Choroid plexus epithelial cell (primary cell): Measurements from ENCODE around the gene RCN1.
"Not testable (repeated sequence)": the region's sequence is repeated elsewhere in the genome, so short reads cannot be mapped to it uniquely, and the experiment has no call there.

ENCODE experiments used
- DNase-seq: peaks from one replicate; pipeline ENCODE4 v3.0.0-alpha.2; 2010; ENCODE audit warnings: low read depth
- H3K4me3 ChIP-seq: 2 replicates; pipeline ENCODE4 v1.5.1; 2011; ENCODE audit warnings: low read depth, mild to moderate bottlenecking, control low read depth, low read length, moderate library complexity
- CTCF ChIP-seq: conservative IDR thresholded peaks from 2 replicates; pipeline ENCODE4 v1.5.1; 2011; ENCODE audit warnings: low read depth, mild to moderate bottlenecking, control low read depth, inconsistent platforms, low read length, moderate library complexity

Gene RCN1

GRCh38 chr11:32053151-32053888 lies 37.6 kb upstream of the RCN1 start:
- H3K4me3 ChIP-seq, result no peak overlapping the region
- TF ChIP-seq CTCF, result no peak
- DNase-seq, result no peak

- no peak overlapping the region for H3K4me3 ChIP-seq
- DNase-seq, result no peak
- no peak for TF ChIP-seq CTCF
Measured at GRCh38 chr11:32055861-32056260, 35.0 kb upstream of the RCN1 start.

GRCh38 chr11:32056438-32056837 lies 34.4 kb upstream of the RCN1 start:
- TF ChIP-seq CTCF, result no peak
- no peak overlapping the region for H3K4me3 ChIP-seq
- peak; percentile 36 for DNase-seq

GRCh38 chr11:32059686-32060462 lies 31.0 kb upstream of the RCN1 start:
- no peak for DNase-seq
- TF ChIP-seq CTCF, result no peak
- no peak overlapping the region for H3K4me3 ChIP-seq

- TF ChIP-seq CTCF, result no peak
- DNase-seq, result no peak
- no peak overlapping the region for H3K4me3 ChIP-seq
Measured at GRCh38 chr11:32062540-32062939, 28.3 kb upstream of the RCN1 start.

GRCh38 chr11:32063031-32063430 lies 27.8 kb upstream of the RCN1 start:
- not testable (repeated sequence) for H3K4me3 ChIP-seq, DNase-seq

GRCh38 chr11:32065865-32066629 lies 24.8 kb upstream of the RCN1 start:
- no peak for DNase-seq
- TF ChIP-seq CTCF, result no peak

More at GRCh38 chr11:32065865-32066629, 24.8 kb upstream of the RCN1 start:
- H3K4me3 ChIP-seq, result no peak overlapping the region
